Stomach (tissue), 4 donors: Measurements from ENCODE around the gene MPPE1.

Experiments used
- EP300 ChIP-seq: sonication (generic); formaldehyde crosslinking; IDR thresholded peaks from one replicate; pipeline ENCODE4 v1.6.1; 2017; ENCODE audit warnings: antibody characterized with exemption
- TF ChIP-seq, protein P1 (sequence below), 7 experiments: fragments of 450-650 bp in 4 of 7; fragments of 200-600 bp in 3 of 7; sonication (generic) in 3 of 7; IDR thresholded peaks; one replicate each; pipeline ENCODE4 v1.5.1; 2016 to 2019; ENCODE audit warnings: antibody characterized with exemption in 7 of 7, control low read depth in 2 of 7, mild to moderate bottlenecking in 1 of 7

DNA sequence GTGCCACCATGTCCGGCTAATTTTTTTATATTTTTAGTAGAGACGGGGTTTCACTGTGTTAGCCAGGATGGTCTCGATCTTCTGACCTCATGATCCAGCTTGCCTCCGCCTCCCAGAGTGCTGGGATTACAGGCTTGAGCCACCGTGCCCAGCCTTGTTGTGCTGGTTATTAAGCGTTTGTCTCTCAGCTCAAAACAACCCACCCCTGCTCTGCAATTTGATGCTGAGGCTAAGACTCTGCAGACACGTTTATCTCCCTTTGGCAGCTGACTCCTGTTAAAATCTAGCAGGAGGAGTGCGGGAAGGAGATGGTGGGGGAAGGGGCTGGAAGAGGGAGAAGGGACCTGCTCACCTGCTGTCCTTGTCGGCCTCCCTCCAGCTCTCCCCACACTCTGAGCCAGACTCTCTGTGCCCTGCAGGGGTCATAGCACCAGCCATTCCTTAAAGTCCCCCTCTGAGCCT is 43.3 kb upstream of the MPPE1 start:
- TF ChIP-seq, protein P1, sequence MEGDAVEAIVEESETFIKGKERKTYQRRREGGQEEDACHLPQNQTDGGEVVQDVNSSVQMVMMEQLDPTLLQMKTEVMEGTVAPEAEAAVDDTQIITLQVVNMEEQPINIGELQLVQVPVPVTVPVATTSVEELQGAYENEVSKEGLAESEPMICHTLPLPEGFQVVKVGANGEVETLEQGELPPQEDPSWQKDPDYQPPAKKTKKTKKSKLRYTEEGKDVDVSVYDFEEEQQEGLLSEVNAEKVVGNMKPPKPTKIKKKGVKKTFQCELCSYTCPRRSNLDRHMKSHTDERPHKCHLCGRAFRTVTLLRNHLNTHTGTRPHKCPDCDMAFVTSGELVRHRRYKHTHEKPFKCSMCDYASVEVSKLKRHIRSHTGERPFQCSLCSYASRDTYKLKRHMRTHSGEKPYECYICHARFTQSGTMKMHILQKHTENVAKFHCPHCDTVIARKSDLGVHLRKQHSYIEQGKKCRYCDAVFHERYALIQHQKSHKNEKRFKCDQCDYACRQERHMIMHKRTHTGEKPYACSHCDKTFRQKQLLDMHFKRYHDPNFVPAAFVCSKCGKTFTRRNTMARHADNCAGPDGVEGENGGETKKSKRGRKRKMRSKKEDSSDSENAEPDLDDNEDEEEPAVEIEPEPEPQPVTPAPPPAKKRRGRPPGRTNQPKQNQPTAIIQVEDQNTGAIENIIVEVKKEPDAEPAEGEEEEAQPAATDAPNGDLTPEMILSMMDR (IDR thresholded peaks at IDR 0.05), result no peak
- no peak for TF ChIP-seq EP300
